ENCODE data around the gene TAS1R3.

The TAS1R3 gene

GRCh38 chr1:1354271-1355247 is 23.5 kb downstream of the TAS1R3 start:
- Histone ChIP-seq H3K4me3 (ENCODE audit: low read length in 2 of 2) (no peak overlapping the region), H3K27me3 (ENCODE audit: control insufficient read depth in 2 of 2, insufficient read depth in 2 of 2, low read length in 2 of 2) (peaks cover 18 to 22% of the 10 kb centered on the region in 2 donors), H3K9me3 (ENCODE audit: control insufficient read depth in 2 of 2, low read length in 2 of 2) (no peaks in the 10 kb centered on the region), H3K36me3 (ENCODE audit: control insufficient read depth in 2 of 2, insufficient read depth in 2 of 2, low read length in 2 of 2) (peaks cover 0 to 3% of the 10 kb centered on the region in 2 donors), H3K9ac (ENCODE audit: low read depth in 1 of 2, low read length in 2 of 2) (no peak overlapping the region), H3K27ac (ENCODE audit: low read depth in 2 of 2, low read length in 2 of 2) (no peak overlapping the region), H3K4me1 (ENCODE audit: control insufficient read depth in 2 of 2, insufficient read depth in 2 of 2, low read length in 2 of 2) (peaks cover 2 to 4% of the 10 kb centered on the region in 2 donors)

GRCh38 chr1:1355416-1355815 is 24.3 kb downstream of the TAS1R3 start:
- H3K27ac ChIP-seq (ENCODE audit: low read depth in 2 of 2, low read length in 2 of 2), result no peak overlapping the region
- no peak overlapping the region for H3K9ac ChIP-seq (ENCODE audit: low read depth in 1 of 2, low read length in 2 of 2)
- no peaks in the 10 kb centered on the region for H3K9me3 ChIP-seq (ENCODE audit: control insufficient read depth in 2 of 2, low read length in 2 of 2)
- H3K4me3 ChIP-seq (ENCODE audit: low read length in 2 of 2), result no peak overlapping the region
- H3K4me1 ChIP-seq (ENCODE audit: control insufficient read depth in 2 of 2, insufficient read depth in 2 of 2, low read length in 2 of 2), result peaks cover 2 to 4% of the 10 kb centered on the region in 2 donors
- peaks cover 18 to 22% of the 10 kb centered on the region in 2 donors for H3K27me3 ChIP-seq (ENCODE audit: control insufficient read depth in 2 of 2, insufficient read depth in 2 of 2, low read length in 2 of 2)
- H3K36me3 ChIP-seq (ENCODE audit: control insufficient read depth in 2 of 2, insufficient read depth in 2 of 2, low read length in 2 of 2), result peaks cover 0 to 3% of the 10 kb centered on the region in 2 donors

- Histone ChIP-seq H3K4me1 (ENCODE audit: control insufficient read depth in 2 of 2, insufficient read depth in 2 of 2, low read length in 2 of 2) (peaks cover 2 to 4% of the 10 kb centered on the region in 2 donors), H3K27ac (ENCODE audit: low read depth in 2 of 2, low read length in 2 of 2) (peak overlapping the region in 1 of 2 donors; percentile 82), H3K9ac (ENCODE audit: low read depth in 1 of 2, low read length in 2 of 2) (no peak overlapping the region), H3K36me3 (ENCODE audit: control insufficient read depth in 2 of 2, insufficient read depth in 2 of 2, low read length in 2 of 2) (peaks cover 0 to 3% of the 10 kb centered on the region in 2 donors), H3K9me3 (ENCODE audit: control insufficient read depth in 2 of 2, low read length in 2 of 2) (no peaks in the 10 kb centered on the region), H3K4me3 (ENCODE audit: low read length in 2 of 2) (peak overlapping the region in 1 of 2 donors; percentile 65), H3K27me3 (ENCODE audit: control insufficient read depth in 2 of 2, insufficient read depth in 2 of 2, low read length in 2 of 2) (peaks cover 18 to 25% of the 10 kb centered on the region in 2 donors)
These were observed 25.2 kb downstream of the TAS1R3 start for GRCh38 chr1:1356166-1356795.

GRCh38 chr1:1356796-1357401 is 25.8 kb downstream of the TAS1R3 start:
- Histone ChIP-seq H3K4me3 (ENCODE audit: low read length in 2 of 2) (peak overlapping the region; percentile 27 to 65), H3K4me1 (ENCODE audit: control insufficient read depth in 2 of 2, insufficient read depth in 2 of 2, low read length in 2 of 2) (peaks cover 2 to 4% of the 10 kb centered on the region in 2 donors), H3K27me3 (ENCODE audit: control insufficient read depth in 2 of 2, insufficient read depth in 2 of 2, low read length in 2 of 2) (peaks cover 18 to 25% of the 10 kb centered on the region in 2 donors), H3K27ac (ENCODE audit: low read depth in 2 of 2, low read length in 2 of 2) (peak overlapping the region; percentile 79 to 82), H3K9me3 (ENCODE audit: control insufficient read depth in 2 of 2, low read length in 2 of 2) (no peaks in the 10 kb centered on the region), H3K36me3 (ENCODE audit: control insufficient read depth in 2 of 2, insufficient read depth in 2 of 2, low read length in 2 of 2) (peaks cover 0 to 3% of the 10 kb centered on the region in 2 donors), H3K9ac (ENCODE audit: low read depth in 1 of 2, low read length in 2 of 2) (peak overlapping the region in 1 of 2 donors; percentile 26)

GRCh38 chr1:1357871-1358432 is 26.9 kb downstream of the TAS1R3 start:
- peak overlapping the region; percentile 52 to 63 for H3K9ac ChIP-seq (ENCODE audit: low read depth in 1 of 2, low read length in 2 of 2)
- H3K27me3 ChIP-seq (ENCODE audit: control insufficient read depth in 2 of 2, insufficient read depth in 2 of 2, low read length in 2 of 2), result peaks cover 16 to 25% of the 10 kb centered on the region in 2 donors
- peaks cover 0 to 3% of the 10 kb centered on the region in 2 donors for H3K36me3 ChIP-seq (ENCODE audit: control insufficient read depth in 2 of 2, insufficient read depth in 2 of 2, low read length in 2 of 2)
- no peaks in the 10 kb centered on the region for H3K9me3 ChIP-seq (ENCODE audit: control insufficient read depth in 2 of 2, low read length in 2 of 2)
- peaks cover 4% of the 10 kb centered on the region in 2 donors for H3K4me1 ChIP-seq (ENCODE audit: control insufficient read depth in 2 of 2, insufficient read depth in 2 of 2, low read length in 2 of 2)
- peak overlapping the region; percentile 79 to 82 for H3K27ac ChIP-seq (ENCODE audit: low read depth in 2 of 2, low read length in 2 of 2)
- peak overlapping the region; percentile 27 to 65 for H3K4me3 ChIP-seq (ENCODE audit: low read length in 2 of 2)

GRCh38 chr1:1358433-1359271 is 27.6 kb downstream of the TAS1R3 start, which contains the start of gene MXRA8:
Gene MXRA8 (minus strand): TSS chr1:1358555. CDS start chr1:1358504, 51 bp downstream.
- Histone ChIP-seq H3K9me3 (ENCODE audit: control insufficient read depth in 2 of 2, low read length in 2 of 2) (no peaks in the 10 kb centered on the region), H3K36me3 (ENCODE audit: control insufficient read depth in 2 of 2, insufficient read depth in 2 of 2, low read length in 2 of 2) (peaks cover 0 to under 1% of the 10 kb centered on the region in 2 donors), H3K4me3 (ENCODE audit: low read length in 2 of 2) (peak within 1 kb of the TSS; percentile 27 to 65), H3K9ac (ENCODE audit: low read depth in 1 of 2, low read length in 2 of 2) (peak within 1 kb of the TSS; percentile 52 to 63), H3K27ac (ENCODE audit: low read depth in 2 of 2, low read length in 2 of 2) (peak within 1 kb of the TSS; percentile 79 to 82), H3K4me1 (ENCODE audit: control insufficient read depth in 2 of 2, insufficient read depth in 2 of 2, low read length in 2 of 2) (peaks cover 4% of the 10 kb centered on the region in 2 donors), H3K27me3 (ENCODE audit: control insufficient read depth in 2 of 2, insufficient read depth in 2 of 2, low read length in 2 of 2) (peaks cover 16 to 20% of the 10 kb centered on the region in 2 donors)

- Histone ChIP-seq H3K4me3 (ENCODE audit: low read length in 2 of 2) (no peak overlapping the region), H3K27ac (ENCODE audit: low read depth in 2 of 2, low read length in 2 of 2) (peak overlapping the region; percentile 79 to 82), H3K9ac (ENCODE audit: low read depth in 1 of 2, low read length in 2 of 2) (peak overlapping the region in 1 of 2 donors; percentile 42), H3K4me1 (ENCODE audit: control insufficient read depth in 2 of 2, insufficient read depth in 2 of 2, low read length in 2 of 2) (peaks cover 4% of the 10 kb centered on the region in 2 donors), H3K36me3 (ENCODE audit: control insufficient read depth in 2 of 2, insufficient read depth in 2 of 2, low read length in 2 of 2) (no peaks in the 10 kb centered on the region), H3K9me3 (ENCODE audit: control insufficient read depth in 2 of 2, low read length in 2 of 2) (no peaks in the 10 kb centered on the region), H3K27me3 (ENCODE audit: control insufficient read depth in 2 of 2, insufficient read depth in 2 of 2, low read length in 2 of 2) (peaks cover 15 to 16% of the 10 kb centered on the region in 2 donors)
These were observed 28.2 kb downstream of the TAS1R3 start for GRCh38 chr1:1359308-1359663.

- no peaks in the 10 kb centered on the region for H3K36me3 ChIP-seq (ENCODE audit: control insufficient read depth in 2 of 2, insufficient read depth in 2 of 2, low read length in 2 of 2)
- peaks cover 4% of the 10 kb centered on the region in 2 donors for H3K4me1 ChIP-seq (ENCODE audit: control insufficient read depth in 2 of 2, insufficient read depth in 2 of 2, low read length in 2 of 2)
- peak overlapping the region; percentile 79 to 82 for H3K27ac ChIP-seq (ENCODE audit: low read depth in 2 of 2, low read length in 2 of 2)
- peak overlapping the region in 1 of 2 donors; percentile 42 for H3K9ac ChIP-seq (ENCODE audit: low read depth in 1 of 2, low read length in 2 of 2)
- no peak overlapping the region for H3K4me3 ChIP-seq (ENCODE audit: low read length in 2 of 2)
- peaks cover 12 to 14% of the 10 kb centered on the region in 2 donors for H3K27me3 ChIP-seq (ENCODE audit: control insufficient read depth in 2 of 2, insufficient read depth in 2 of 2, low read length in 2 of 2)
- H3K9me3 ChIP-seq (ENCODE audit: control insufficient read depth in 2 of 2, low read length in 2 of 2), result no peaks in the 10 kb centered on the region
These were observed 28.8 kb downstream of the TAS1R3 start for GRCh38 chr1:1359664-1360468.

Data from mucosa of rectum (tissue), 2 donors.